ENCODE results near the gene XRCC5.

XRCC5 gene

DNA sequence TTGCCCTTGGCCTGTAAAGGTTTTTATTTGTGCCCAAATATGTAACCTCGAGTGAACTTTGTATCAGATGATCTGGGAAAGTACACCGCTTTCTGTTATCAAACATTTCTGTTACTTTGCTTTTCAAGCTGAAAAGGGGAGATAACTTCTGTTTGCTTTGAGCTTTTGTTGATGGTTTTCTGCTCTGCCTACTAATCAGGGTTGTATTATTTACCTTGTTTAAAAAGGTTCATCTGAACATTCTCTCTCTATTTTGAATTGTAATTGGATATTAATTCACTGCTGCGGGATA, 79.4 kb downstream of the XRCC5 start:
- no peaks in the 10 kb centered on the region for H3K9me3 ChIP-seq (ENCODE audit: control insufficient read depth in 1 of 2, low read length in 2 of 2)
- no peaks in the 10 kb centered on the region for H3K27me3 ChIP-seq (ENCODE audit: control insufficient read depth in 1 of 2, insufficient read depth in 2 of 2, low read length in 2 of 2)
- H3K36me3 ChIP-seq (ENCODE audit: control insufficient read depth in 1 of 2, insufficient read depth in 2 of 2, low read length in 2 of 2), result peaks cover 11 to 36% of the 10 kb centered on the region in 2 donors
- H3K9ac ChIP-seq (ENCODE audit: low read depth in 1 of 2, low read length in 2 of 2), result no peak overlapping the region
- H3K27ac ChIP-seq (ENCODE audit: low read depth, low read length), result no peak overlapping the region
- no peak overlapping the region for H3K4me3 ChIP-seq (ENCODE audit: low read depth in 1 of 2, low read length in 2 of 2)
- peaks cover 3 to 14% of the 10 kb centered on the region in 2 donors for H3K4me1 ChIP-seq (ENCODE audit: control insufficient read depth in 1 of 2, insufficient read depth in 2 of 2, low read length in 2 of 2)

DNA sequence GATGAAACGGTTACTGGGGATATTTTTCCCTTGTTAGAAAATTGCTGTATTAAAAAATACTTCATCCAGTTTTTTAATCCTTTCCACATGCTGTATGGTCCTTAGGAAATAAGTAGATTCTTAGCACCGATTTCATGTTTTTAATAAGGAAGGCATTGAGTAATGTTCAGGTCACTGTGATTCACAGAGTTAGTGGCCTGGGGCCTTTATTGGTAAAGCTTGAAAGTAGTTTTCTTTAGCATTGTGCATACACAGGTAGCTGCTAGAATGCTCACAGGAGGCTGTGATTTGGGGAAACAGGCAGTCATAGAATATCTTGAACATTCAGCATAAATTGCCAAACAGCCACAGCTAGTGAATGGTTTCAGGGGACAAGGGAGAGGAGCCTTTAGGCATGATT, 79.8 kb downstream of the XRCC5 start:
- peaks cover 3 to 14% of the 10 kb centered on the region in 2 donors for H3K4me1 ChIP-seq (ENCODE audit: control insufficient read depth in 1 of 2, insufficient read depth in 2 of 2, low read length in 2 of 2)
- no peaks in the 10 kb centered on the region for H3K9me3 ChIP-seq (ENCODE audit: control insufficient read depth in 1 of 2, low read length in 2 of 2)
- peaks cover 15 to 39% of the 10 kb centered on the region in 2 donors for H3K36me3 ChIP-seq (ENCODE audit: control insufficient read depth in 1 of 2, insufficient read depth in 2 of 2, low read length in 2 of 2)
- H3K4me3 ChIP-seq (ENCODE audit: low read depth in 1 of 2, low read length in 2 of 2), result no peak overlapping the region
- no peak overlapping the region for H3K27ac ChIP-seq (ENCODE audit: low read depth, low read length)
- H3K9ac ChIP-seq (ENCODE audit: low read depth in 1 of 2, low read length in 2 of 2), result no peak overlapping the region
- no peaks in the 10 kb centered on the region for H3K27me3 ChIP-seq (ENCODE audit: control insufficient read depth in 1 of 2, insufficient read depth in 2 of 2, low read length in 2 of 2)

DNA sequence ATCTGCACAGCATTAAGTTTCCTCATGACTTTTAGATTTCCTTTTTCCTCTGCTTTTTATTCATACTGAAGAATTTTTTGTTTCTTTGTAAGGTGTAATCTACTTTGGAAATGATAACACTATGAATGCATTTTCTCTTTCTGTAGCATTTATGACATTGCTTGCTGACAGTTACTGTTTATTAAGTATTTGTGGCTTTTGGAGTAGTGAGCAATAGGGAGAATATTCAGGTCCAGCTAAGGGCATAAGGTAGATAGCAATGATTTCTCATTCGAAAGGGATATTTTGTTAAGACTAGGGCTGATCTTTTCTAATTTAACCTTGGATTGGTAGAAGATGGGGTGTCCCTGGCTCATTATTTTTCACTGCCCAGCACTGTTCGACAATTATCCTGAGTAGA, 80.3 kb downstream of the XRCC5 start:
- Histone ChIP-seq H3K4me1 (ENCODE audit: control insufficient read depth in 1 of 2, insufficient read depth in 2 of 2, low read length in 2 of 2) (peaks cover 3 to 14% of the 10 kb centered on the region in 2 donors), H3K9me3 (ENCODE audit: control insufficient read depth in 1 of 2, low read length in 2 of 2) (no peaks in the 10 kb centered on the region), H3K27ac (ENCODE audit: low read depth, low read length) (no peak overlapping the region), H3K36me3 (ENCODE audit: control insufficient read depth in 1 of 2, insufficient read depth in 2 of 2, low read length in 2 of 2) (peaks cover 19 to 41% of the 10 kb centered on the region in 2 donors), H3K9ac (ENCODE audit: low read depth in 1 of 2, low read length in 2 of 2) (no peak overlapping the region), H3K4me3 (ENCODE audit: low read depth in 1 of 2, low read length in 2 of 2) (no peak overlapping the region), H3K27me3 (ENCODE audit: control insufficient read depth in 1 of 2, insufficient read depth in 2 of 2, low read length in 2 of 2) (no peaks in the 10 kb centered on the region)

DNA sequence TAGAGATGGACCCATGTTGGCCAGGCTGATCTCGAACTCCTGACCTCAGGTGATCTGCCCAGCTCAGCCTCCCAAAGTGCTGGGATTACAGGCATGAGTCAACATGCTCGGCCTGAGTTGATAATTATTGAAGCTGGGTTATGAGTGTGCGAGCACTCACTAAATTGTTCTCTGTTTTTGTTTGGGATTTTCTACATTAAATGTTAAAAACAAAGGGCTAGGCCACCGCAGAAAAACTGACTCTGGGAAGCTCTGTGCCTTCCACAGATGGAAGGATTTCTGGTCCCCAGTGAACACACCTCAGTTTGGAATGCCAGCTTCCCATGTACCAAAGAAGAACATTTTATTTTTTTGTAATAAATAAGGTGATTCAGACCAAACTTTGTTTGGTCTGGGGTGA, 83.0 kb downstream of the XRCC5 start:
- H3K27me3 ChIP-seq (ENCODE audit: control insufficient read depth in 1 of 2, insufficient read depth in 2 of 2, low read length in 2 of 2), result no peaks in the 10 kb centered on the region
- H3K36me3 ChIP-seq (ENCODE audit: control insufficient read depth in 1 of 2, insufficient read depth in 2 of 2, low read length in 2 of 2), result peaks cover 36 to 56% of the 10 kb centered on the region in 2 donors
- H3K4me1 ChIP-seq (ENCODE audit: control insufficient read depth in 1 of 2, insufficient read depth in 2 of 2, low read length in 2 of 2), result peaks cover under 1 to 14% of the 10 kb centered on the region in 2 donors
- no peak overlapping the region for H3K4me3 ChIP-seq (ENCODE audit: low read depth in 1 of 2, low read length in 2 of 2)
- no peaks in the 10 kb centered on the region for H3K9me3 ChIP-seq (ENCODE audit: control insufficient read depth in 1 of 2, low read length in 2 of 2)
- H3K9ac ChIP-seq (ENCODE audit: low read depth in 1 of 2, low read length in 2 of 2), result no peak overlapping the region
- H3K27ac ChIP-seq (ENCODE audit: low read depth, low read length), result no peak overlapping the region

DNA sequence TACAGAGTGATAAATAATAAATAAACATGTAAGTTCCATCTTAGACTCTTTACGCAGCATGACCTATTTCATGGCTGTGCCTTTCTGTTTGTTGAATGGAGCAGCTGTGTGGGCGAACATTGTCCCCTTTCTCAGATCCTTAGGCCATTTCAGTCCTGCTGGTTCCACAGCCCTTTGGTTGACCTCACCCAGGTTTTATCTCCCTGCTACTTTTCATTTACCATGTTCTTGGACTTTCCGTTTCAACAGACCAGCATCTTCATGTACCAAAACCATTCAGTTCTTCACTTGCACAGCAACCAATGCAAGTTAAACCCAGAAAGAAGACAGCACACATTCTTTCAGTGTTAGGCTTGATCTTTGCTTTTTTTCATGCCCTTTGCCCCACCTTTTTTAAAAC, 83.8 kb downstream of the XRCC5 start:
- Histone ChIP-seq H3K4me1 (ENCODE audit: control insufficient read depth in 1 of 2, insufficient read depth in 2 of 2, low read length in 2 of 2) (peaks cover 0 to 8% of the 10 kb centered on the region in 2 donors), H3K9me3 (ENCODE audit: control insufficient read depth in 1 of 2, low read length in 2 of 2) (no peaks in the 10 kb centered on the region), H3K36me3 (ENCODE audit: control insufficient read depth in 1 of 2, insufficient read depth in 2 of 2, low read length in 2 of 2) (peaks cover 38 to 64% of the 10 kb centered on the region in 2 donors), H3K4me3 (ENCODE audit: low read depth in 1 of 2, low read length in 2 of 2) (no peak overlapping the region), H3K9ac (ENCODE audit: low read depth in 1 of 2, low read length in 2 of 2) (no peak overlapping the region), H3K27ac (ENCODE audit: low read depth, low read length) (no peak overlapping the region), H3K27me3 (ENCODE audit: control insufficient read depth in 1 of 2, insufficient read depth in 2 of 2, low read length in 2 of 2) (no peaks in the 10 kb centered on the region)

DNA sequence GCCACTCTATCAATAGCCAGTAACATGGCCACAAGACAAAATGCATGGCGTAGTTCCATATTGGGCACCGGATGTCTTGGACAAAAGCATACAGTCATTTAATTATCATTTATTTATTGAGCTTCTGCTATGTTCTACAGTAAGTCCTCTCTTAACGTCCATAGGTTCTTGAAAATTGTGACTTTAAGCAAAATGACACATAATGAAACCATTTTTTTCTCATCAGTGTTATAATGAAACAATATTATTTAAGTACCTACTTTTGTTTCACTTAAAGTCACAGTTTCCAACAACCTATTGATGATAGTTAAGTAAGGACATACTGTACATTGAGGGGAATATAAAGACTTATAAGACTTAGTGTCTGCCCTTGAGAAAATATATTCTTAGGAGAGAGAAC, 84.9 kb downstream of the XRCC5 start:
- H3K9ac ChIP-seq (ENCODE audit: low read depth in 1 of 2, low read length in 2 of 2), result no peak overlapping the region
- no peaks in the 10 kb centered on the region for H3K9me3 ChIP-seq (ENCODE audit: control insufficient read depth in 1 of 2, low read length in 2 of 2)
- no peaks in the 10 kb centered on the region for H3K4me1 ChIP-seq (ENCODE audit: control insufficient read depth in 1 of 2, insufficient read depth in 2 of 2, low read length in 2 of 2)
- no peak overlapping the region for H3K4me3 ChIP-seq (ENCODE audit: low read depth in 1 of 2, low read length in 2 of 2)
- H3K36me3 ChIP-seq (ENCODE audit: control insufficient read depth in 1 of 2, insufficient read depth in 2 of 2, low read length in 2 of 2), result peaks cover 41 to 72% of the 10 kb centered on the region in 2 donors
- H3K27ac ChIP-seq (ENCODE audit: low read depth, low read length), result no peak overlapping the region
- H3K27me3 ChIP-seq (ENCODE audit: control insufficient read depth in 1 of 2, insufficient read depth in 2 of 2, low read length in 2 of 2), result no peaks in the 10 kb centered on the region

DNA sequence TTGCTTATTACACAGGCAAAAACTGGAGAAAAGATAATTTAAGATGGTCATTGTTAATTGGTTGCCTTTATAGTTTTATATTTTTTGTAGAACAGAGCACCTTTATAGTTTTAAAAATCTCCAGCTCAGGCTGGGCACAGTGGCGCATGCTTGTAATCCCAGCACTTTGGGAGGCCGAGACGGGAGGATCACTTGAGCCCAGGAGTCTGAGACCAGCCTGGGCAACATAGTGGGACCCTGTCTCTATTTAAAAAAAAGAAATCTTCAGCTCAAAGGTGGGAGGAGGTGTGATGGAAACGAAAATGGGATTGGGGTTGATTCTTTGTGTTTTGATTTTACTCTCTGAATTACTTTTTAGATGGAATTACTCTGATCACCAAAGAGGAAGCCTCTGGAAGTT, 85.4 kb downstream of the XRCC5 start:
- no peaks in the 10 kb centered on the region for H3K4me1 ChIP-seq (ENCODE audit: control insufficient read depth in 1 of 2, insufficient read depth in 2 of 2, low read length in 2 of 2)
- H3K36me3 ChIP-seq (ENCODE audit: control insufficient read depth in 1 of 2, insufficient read depth in 2 of 2, low read length in 2 of 2), result peaks cover 41 to 78% of the 10 kb centered on the region in 2 donors
- H3K27me3 ChIP-seq (ENCODE audit: control insufficient read depth in 1 of 2, insufficient read depth in 2 of 2, low read length in 2 of 2), result no peaks in the 10 kb centered on the region
- no peak overlapping the region for H3K27ac ChIP-seq (ENCODE audit: low read depth, low read length)
- H3K9ac ChIP-seq (ENCODE audit: low read depth in 1 of 2, low read length in 2 of 2), result no peak overlapping the region
- H3K9me3 ChIP-seq (ENCODE audit: control insufficient read depth in 1 of 2, low read length in 2 of 2), result no peaks in the 10 kb centered on the region
- no peak overlapping the region for H3K4me3 ChIP-seq (ENCODE audit: low read depth in 1 of 2, low read length in 2 of 2)

DNA sequence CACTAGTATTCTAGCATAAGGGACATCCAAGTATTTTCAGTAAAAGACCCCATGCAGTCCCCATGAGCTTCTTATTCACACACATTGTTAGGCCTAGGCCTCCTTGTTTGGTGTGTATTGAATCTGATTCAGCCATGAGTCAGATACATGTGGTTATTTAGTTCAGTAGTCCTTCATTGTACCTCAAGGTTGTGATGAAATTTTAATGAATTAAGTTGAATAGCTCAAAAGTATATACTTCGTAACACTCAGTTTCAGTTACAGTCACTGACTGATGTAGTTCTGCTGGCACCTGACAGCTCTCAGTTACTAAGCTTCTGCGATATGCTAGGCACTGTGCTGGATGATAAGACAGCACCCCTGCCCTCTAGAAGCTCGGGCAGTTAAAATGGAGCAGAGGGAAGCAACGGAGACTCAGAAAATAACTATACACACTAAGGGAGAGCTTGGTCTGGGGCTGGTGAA, 86.4 kb downstream of the XRCC5 start:
- Histone ChIP-seq H3K9ac (ENCODE audit: low read depth in 1 of 2, low read length in 2 of 2) (no peak overlapping the region), H3K36me3 (ENCODE audit: control insufficient read depth in 1 of 2, insufficient read depth in 2 of 2, low read length in 2 of 2) (peaks cover 37 to 78% of the 10 kb centered on the region in 2 donors)

DNA sequence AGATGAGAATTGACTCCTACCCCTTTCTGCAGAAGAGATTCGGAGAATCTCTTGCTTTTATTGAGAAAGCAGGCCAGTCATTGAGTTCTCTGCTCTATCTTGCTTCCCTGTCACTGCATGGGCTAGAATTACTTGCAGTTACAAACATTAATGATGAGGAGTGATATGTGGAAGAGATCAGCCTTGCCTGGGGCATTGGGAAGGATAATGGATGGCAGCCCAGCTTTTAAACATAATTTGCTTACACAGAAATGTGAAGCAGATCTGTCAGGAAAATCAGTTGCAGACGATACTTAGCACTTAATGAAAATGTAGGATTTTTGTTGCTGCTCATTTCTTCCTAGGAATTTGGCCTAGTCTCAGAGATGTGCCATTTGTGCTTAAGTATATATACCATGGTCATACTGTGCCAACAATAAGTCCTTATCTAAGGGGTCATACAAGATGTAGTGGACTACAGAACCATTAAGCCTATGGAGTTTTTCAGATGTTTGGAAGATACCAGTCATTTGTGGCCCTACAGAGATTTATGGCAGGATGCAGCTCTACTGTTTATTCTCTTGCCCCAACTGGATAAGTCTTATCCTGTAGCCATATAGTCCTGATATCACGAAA, 92.7 kb downstream of the XRCC5 start:
- Histone ChIP-seq H3K4me3 (ENCODE audit: low read depth in 1 of 2, low read length in 2 of 2) (no peak overlapping the region), H3K27ac (ENCODE audit: low read depth, low read length) (no peak overlapping the region), H3K9me3 (ENCODE audit: control insufficient read depth in 1 of 2, low read length in 2 of 2) (no peaks in the 10 kb centered on the region), H3K36me3 (ENCODE audit: control insufficient read depth in 1 of 2, insufficient read depth in 2 of 2, low read length in 2 of 2) (peaks cover 56 to 94% of the 10 kb centered on the region in 2 donors), H3K27me3 (ENCODE audit: control insufficient read depth in 1 of 2, insufficient read depth in 2 of 2, low read length in 2 of 2) (no peaks in the 10 kb centered on the region), H3K4me1 (ENCODE audit: control insufficient read depth in 1 of 2, insufficient read depth in 2 of 2, low read length in 2 of 2) (no peaks in the 10 kb centered on the region), H3K9ac (ENCODE audit: low read depth in 1 of 2, low read length in 2 of 2) (no peak overlapping the region)

More for the DNA sequence above, 86.4 kb downstream of the XRCC5 start:
- Histone ChIP-seq H3K27ac (ENCODE audit: low read depth, low read length) (no peak overlapping the region), H3K27me3 (ENCODE audit: control insufficient read depth in 1 of 2, insufficient read depth in 2 of 2, low read length in 2 of 2) (no peaks in the 10 kb centered on the region), H3K9me3 (ENCODE audit: control insufficient read depth in 1 of 2, low read length in 2 of 2) (no peaks in the 10 kb centered on the region), H3K4me3 (ENCODE audit: low read depth in 1 of 2, low read length in 2 of 2) (no peak overlapping the region), H3K4me1 (ENCODE audit: control insufficient read depth in 1 of 2, insufficient read depth in 2 of 2, low read length in 2 of 2) (no peaks in the 10 kb centered on the region)

DNA sequence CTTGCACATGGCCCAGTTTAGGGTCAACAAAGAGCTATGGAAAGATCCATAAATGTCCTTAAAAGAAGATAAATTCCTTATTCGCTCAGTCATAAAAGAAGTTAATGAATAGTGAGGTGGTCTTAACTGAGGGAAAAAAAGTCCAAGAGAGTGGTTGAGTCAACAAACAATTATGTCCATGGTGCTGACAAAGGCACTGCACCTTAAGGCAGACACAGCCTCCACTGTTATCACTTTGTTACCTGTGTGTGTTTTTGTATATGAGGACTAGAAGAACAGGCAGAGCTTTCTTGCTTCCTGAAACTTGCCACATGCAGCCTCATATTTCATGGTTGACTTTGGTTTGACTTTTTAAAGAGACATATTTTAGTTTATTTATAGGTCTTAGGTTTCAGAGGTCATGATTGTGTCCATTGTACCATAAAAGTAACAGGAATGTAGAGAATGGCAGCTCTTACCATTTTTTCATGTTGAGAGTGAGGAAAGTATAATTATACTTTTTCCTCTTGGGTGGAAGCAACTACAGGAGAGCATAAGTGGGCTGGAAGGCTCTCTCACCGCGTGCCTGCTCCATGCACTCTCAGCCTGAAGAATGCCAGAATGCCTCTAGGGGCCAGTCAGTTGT, 93.6 kb downstream of the XRCC5 start:
- Histone ChIP-seq H3K27ac (ENCODE audit: low read depth, low read length) (no peak overlapping the region), H3K4me3 (ENCODE audit: low read depth in 1 of 2, low read length in 2 of 2) (no peak overlapping the region), H3K27me3 (ENCODE audit: control insufficient read depth in 1 of 2, insufficient read depth in 2 of 2, low read length in 2 of 2) (no peaks in the 10 kb centered on the region), H3K4me1 (ENCODE audit: control insufficient read depth in 1 of 2, insufficient read depth in 2 of 2, low read length in 2 of 2) (no peaks in the 10 kb centered on the region), H3K36me3 (ENCODE audit: control insufficient read depth in 1 of 2, insufficient read depth in 2 of 2, low read length in 2 of 2) (peaks cover 65 to 94% of the 10 kb centered on the region in 2 donors), H3K9ac (ENCODE audit: low read depth in 1 of 2, low read length in 2 of 2) (no peak overlapping the region), H3K9me3 (ENCODE audit: control insufficient read depth in 1 of 2, low read length in 2 of 2) (no peaks in the 10 kb centered on the region)
